T-helper 1 cell (primary cell): Measurements from ENCODE around the gene GNAT1.

ENCODE experiments used
- DNase-seq, 5 donors: peaks; one replicate each; pipeline ENCODE4 v3.0.0-alpha.2; 2012 to 2020
- total RNA-seq, 4 donors: gene quantifications; one replicate each; lab custom pipeline; 2026; lab: John Stamatoyannopoulos, UW

The GNAT1 gene
- total RNA-seq = 0 to 0.46 (median 0.21) reads per million in 4 donors

- no peak for DNase-seq
Measured at GRCh38 chr3:50190936-50191660, at the start of gene GNAT1. Gene GNAT1, plus strand, starts transcription at chr3:50191610. Its CDS starts 116 bp downstream, at chr3:50191726.

GRCh38 chr3:50146316-50146901, 45.0 kb upstream of the GNAT1 start:
- DNase-seq = no peak

GRCh38 chr3:50147016-50147415, 44.4 kb upstream of the GNAT1 start:
- DNase-seq = no peak

- DNase-seq = no peak
Measured at GRCh38 chr3:50147447-50147846, 44.0 kb upstream of the GNAT1 start.

GRCh38 chr3:50147861-50148260, 43.5 kb upstream of the GNAT1 start:
- DNase-seq = no peak

GRCh38 chr3:50150404-50150750, 41.0 kb upstream of the GNAT1 start:
- no peak for DNase-seq

GRCh38 chr3:50150863-50151686, 40.3 kb upstream of the GNAT1 start:
- no peak for DNase-seq

GRCh38 chr3:50151728-50152127, 39.7 kb upstream of the GNAT1 start:
- no peak for DNase-seq

- DNase-seq = no peak
Measured at GRCh38 chr3:50153782-50154475, 37.5 kb upstream of the GNAT1 start.

GRCh38 chr3:50154476-50154839, 37.0 kb upstream of the GNAT1 start:
- DNase-seq = no peak

- peak; percentile 50 to 76 (median 54) for DNase-seq
Measured at GRCh38 chr3:50154840-50155490, 36.4 kb upstream of the GNAT1 start, which contains the start of gene SEMA3F. Gene SEMA3F, plus strand, starts transcription at chr3:50155324. Its CDS starts 4,299 bp downstream, at chr3:50159623.

- no peak for DNase-seq
Measured at GRCh38 chr3:50155491-50155878, 35.9 kb upstream of the GNAT1 start.

GRCh38 chr3:50155891-50156290, 35.5 kb upstream of the GNAT1 start:
- no peak for DNase-seq

GRCh38 chr3:50156549-50157493, 34.6 kb upstream of the GNAT1 start:
- DNase-seq = no peak

GRCh38 chr3:50157827-50158529, 33.4 kb upstream of the GNAT1 start:
- no peak for DNase-seq

- DNase-seq = no peak
Measured at GRCh38 chr3:50158530-50159146, 32.8 kb upstream of the GNAT1 start.

GRCh38 chr3:50160561-50160983, 30.8 kb upstream of the GNAT1 start:
- DNase-seq = no peak

- DNase-seq = no peak
Measured at GRCh38 chr3:50161320-50161719, 30.1 kb upstream of the GNAT1 start.

GRCh38 chr3:50162034-50162883, 29.2 kb upstream of the GNAT1 start:
- DNase-seq = no peak
